Caco-2 (cell line): Measurements from ENCODE around the gene SMKR1. TPM values are rescaled to one million over a fixed set of nuclear protein-coding genes. Genes with fewer than 3 reads are reported as not detected.

ENCODE experiments used
- BruUV-seq: library from RNA; stranded (reverse); fragments of 400-500 nt; replicated peaks from 2 replicates; lab custom pipeline; 2021; lab: Mats Ljungman, UMichigan
- CTCF ChIA-PET: fragments of 300-600 bp; sonication (Branson Sonifier 250); formaldehyde crosslinking; loops from one replicate; lab custom pipeline; 2022; ENCODE audit warnings: antibody characterized with exemption; lab: Charles Lee
- POLR2A ChIA-PET: fragments of 300-600 bp; sonication (Branson Sonifier 250); formaldehyde crosslinking; loops from one replicate; lab custom pipeline; 2022; ENCODE audit warnings: antibody characterized with exemption; lab: Charles Lee
- DNase-seq, 2 experiments: peaks; one replicate each; pipeline versions ENCODE4 v3.0.0 to v3.0.0-alpha.2; 2020 to 2022
- H3K27me3 ChIP-seq: replicated peaks from 2 replicates; pipeline ENCODE4 v1.6.0; 2011; ENCODE audit warnings: low read length; ENCODE audit not compliant: control insufficient read depth, insufficient read depth
- H3K36me3 ChIP-seq: 2 replicates; pipeline ENCODE4 v1.5.1; 2011; ENCODE audit warnings: low read length; ENCODE audit not compliant: control insufficient read depth, insufficient read depth
- H3K4me1 ChIP-seq: fragments of 250-450 bp; sonication (Bioruptor Pico); 2 replicates; pipeline ENCODE4 v1.5.1; 2020; ENCODE audit warnings: mild to moderate bottlenecking
- H3K4me3 ChIP-seq: 2 replicates; pipeline ENCODE4 v1.5.1; 2011; ENCODE audit warnings: low read depth, mild to moderate bottlenecking, control low read depth, low read length
- H3K9me3 ChIP-seq: fragments of 250-450 bp; sonication (Bioruptor Pico); 2 replicates; pipeline ENCODE4 v1.5.1; 2020; ENCODE audit warnings: mild to moderate bottlenecking, moderate library complexity
- H3K27ac Mint-ChIP-seq: one replicate; pipeline ENCODE4 v1.8.0; 2022; ENCODE audit warnings: mixed read lengths; ENCODE audit not compliant: unreplicated experiment
- H3K27me3 Mint-ChIP-seq: one replicate; pipeline ENCODE4 v1.8.0; 2022; ENCODE audit warnings: mixed read lengths; ENCODE audit not compliant: insufficient read depth, unreplicated experiment
- H3K36me3 Mint-ChIP-seq: one replicate; pipeline ENCODE4 v1.8.0; 2022; ENCODE audit warnings: mild to moderate bottlenecking, mixed read lengths; ENCODE audit not compliant: insufficient read depth, unreplicated experiment
- H3K4me1 Mint-ChIP-seq: one replicate; pipeline ENCODE4 v1.8.0; 2022; ENCODE audit warnings: low read depth, mixed read lengths; ENCODE audit not compliant: unreplicated experiment
- H3K4me3 Mint-ChIP-seq: one replicate; pipeline ENCODE4 v1.8.0; 2022; ENCODE audit warnings: mild to moderate bottlenecking, moderate library complexity, mixed read lengths; ENCODE audit not compliant: unreplicated experiment
- H3K9me3 Mint-ChIP-seq: one replicate; pipeline ENCODE4 v1.8.0; 2022; ENCODE audit warnings: mixed read lengths; ENCODE audit not compliant: unreplicated experiment
- CTCF ChIP-seq, 2 experiments: fragments of 200-600 bp in 1 of 2; IDR thresholded peaks; 1 replicate in 1 of 2; 2 replicates in 1 of 2; pipeline versions ENCODE4 v1.5.1 to v1.8.0; 2011 to 2022; ENCODE audit warnings: antibody characterized with exemption in 1 of 2, control low read depth in 1 of 2, inconsistent platforms in 1 of 2, low read depth in 1 of 2, low read length in 1 of 2, mild to moderate bottlenecking in 1 of 2, moderate library complexity in 1 of 2; ENCODE audit not compliant: insufficient read depth in 1 of 2, severe bottlenecking in 1 of 2, unreplicated experiment in 1 of 2
- intact Hi-C: fragments of 100-400 bp; cut with micrococcal nuclease; formaldehyde crosslinking; loops from one replicate; pipeline ENCODE4 v1.10.0; 2022; ENCODE audit not compliant: unreplicated experiment
- total RNA-seq: library from RNA; stranded (reverse); gene quantifications from 2 replicates; pipeline ENCODE4 v1.2.3, GENCODE V29; 2022

SMKR1 gene
- total RNA-seq, 1 experiment from 2014 or later = not detected

- BruUV-seq = no TSS peak
- Mint-ChIP-seq H3K9me3 (no peaks in the 10 kb centered on the region), H3K27ac (no peak overlapping the region), H3K27me3 (no peaks in the 10 kb centered on the region), H3K4me1 (peaks cover 11% of the 10 kb centered on the region), H3K36me3 (no peaks in the 10 kb centered on the region), H3K4me3 (no peak overlapping the region)
- POLR2A ChIA-PET = no interaction called here
- Histone ChIP-seq H3K4me1 (no peaks in the 10 kb centered on the region), H3K9me3 (no peaks in the 10 kb centered on the region), H3K36me3 (no peaks in the 10 kb centered on the region), H3K27me3 (no peaks in the 10 kb centered on the region), H3K4me3 (no peak overlapping the region)
- intact Hi-C loops = no loop called here
- TF ChIP-seq CTCF (IDR thresholded peaks at IDR 0.05; ENCODE audit: insufficient read depth in 1 of 2, low read depth in 1 of 2, low read length in 1 of 2, severe bottlenecking in 1 of 2, unreplicated experiment in 1 of 2) = no peak
- no peak for DNase-seq
- CTCF ChIA-PET = no interaction called here
Measured at GRCh38 chr7:129559564-129559963, 57.2 kb downstream of the SMKR1 start.

- H3K9me3 ChIP-seq = no peaks in the 10 kb centered on the region
- Mint-ChIP-seq H3K4me1 (peaks cover 11% of the 10 kb centered on the region), H3K27me3 (peaks cover 2% of the 10 kb centered on the region), H3K36me3 (no peaks in the 10 kb centered on the region), H3K27ac (no peak overlapping the region), H3K9me3 (no peaks in the 10 kb centered on the region), H3K4me3 (no peak overlapping the region)
- POLR2A ChIA-PET = no interaction called here
- no peaks in the 10 kb centered on the region for H3K36me3 ChIP-seq
- no peak for TF ChIP-seq CTCF (IDR thresholded peaks at IDR 0.05; ENCODE audit: insufficient read depth in 1 of 2, low read depth in 1 of 2, low read length in 1 of 2, severe bottlenecking in 1 of 2, unreplicated experiment in 1 of 2)
- no peaks in the 10 kb centered on the region for H3K27me3 ChIP-seq
- DNase-seq = no peak
- intact Hi-C loops = no loop called here
- H3K4me1 ChIP-seq = no peaks in the 10 kb centered on the region
- BruUV-seq = no TSS peak
- CTCF ChIA-PET = no interaction called here
- no peak overlapping the region for H3K4me3 ChIP-seq
Measured at GRCh38 chr7:129560831-129561230, 58.5 kb downstream of the SMKR1 start.

- ChIA-PET CTCF (no interaction called here), POLR2A (no interaction called here)
- intact Hi-C loops = no loop called here
- Mint-ChIP-seq H3K27me3 (peaks cover 2% of the 10 kb centered on the region), H3K9me3 (peaks cover 3% of the 10 kb centered on the region), H3K4me3 (no peak overlapping the region), H3K27ac (no peak overlapping the region), H3K36me3 (no peaks in the 10 kb centered on the region), H3K4me1 (peaks cover 11% of the 10 kb centered on the region)
- TF ChIP-seq CTCF (IDR thresholded peaks at IDR 0.05; ENCODE audit: insufficient read depth in 1 of 2, low read depth in 1 of 2, low read length in 1 of 2, severe bottlenecking in 1 of 2, unreplicated experiment in 1 of 2) = no peak
- H3K36me3 ChIP-seq = no peaks in the 10 kb centered on the region
- H3K9me3 ChIP-seq = no peaks in the 10 kb centered on the region
- no peaks in the 10 kb centered on the region for H3K4me1 ChIP-seq
- H3K4me3 ChIP-seq = no peak overlapping the region
- no TSS peak for BruUV-seq
- H3K27me3 ChIP-seq = no peaks in the 10 kb centered on the region
- DNase-seq = no peak
Measured at GRCh38 chr7:129561677-129562359, 59.5 kb downstream of the SMKR1 start.

Other genes starting within 250 kb of the SMKR1 start
- gene STRIP2, start 68.1 kb upstream of the SMKR1 start, total RNA-seq = 5.8 and 6.5 TPM in 2 replicates
- gene NRF1, start 109.2 kb downstream of the SMKR1 start, total RNA-seq = 22.5 and 23.0 TPM in 2 replicates